Sigmoid colon (tissue), 7 donors: ENCODE measurements around the gene EPX. TPM values are rescaled to one million over a fixed set of nuclear protein-coding genes. Genes with fewer than 3 reads are reported as not detected.

Experiments
- DNase-seq: peaks from one replicate; pipeline ENCODE4 v3.0.0-alpha.2; 2019
- H3K27ac ChIP-seq, 4 donors: fragments of 200-600 bp; sonication (generic); one replicate each; pipeline ENCODE4 v1.5.1; 2016 to 2019; ENCODE audit warnings: mild to moderate bottlenecking in 1 of 4
- H3K27me3 ChIP-seq, 3 donors: fragments of 200-600 bp; sonication (generic); one replicate each; pipeline ENCODE4 v1.5.1; 2019; ENCODE audit warnings: mild to moderate bottlenecking in 1 of 3
- H3K36me3 ChIP-seq, 4 donors: fragments of 200-600 bp; sonication (generic); one replicate each; pipeline ENCODE4 v1.5.1; 2016 to 2019
- H3K4me1 ChIP-seq, 4 donors: fragments of 200-600 bp; sonication (generic); one replicate each; pipeline ENCODE4 v1.5.1; 2017 to 2019
- H3K4me3 ChIP-seq, 4 donors: fragments of 200-600 bp; sonication (generic); one replicate each; pipeline ENCODE4 v1.5.1; 2017 to 2019; ENCODE audit warnings: mild to moderate bottlenecking in 2 of 4, moderate library complexity in 1 of 4
- H3K9me3 ChIP-seq, 4 donors: fragments of 200-600 bp in 3 of 4; sonication (generic) in 3 of 4; one replicate each; pipeline versions ENCODE4 v1.5.1 to v1.6.1; 2013 to 2019
- CTCF ChIP-seq, 4 experiments: fragments of 450-650 bp in 3 of 4; fragments of 200-600 bp in 1 of 4; IDR thresholded peaks; one replicate each; pipeline ENCODE4 v1.5.1; 2016 to 2019; ENCODE audit warnings: antibody characterized with exemption in 4 of 4, mild to moderate bottlenecking in 3 of 4, moderate library complexity in 2 of 4
- EP300 ChIP-seq, 4 donors: sonication (generic); formaldehyde crosslinking; IDR thresholded peaks; one replicate each; pipeline ENCODE4 v1.6.1; 2017; ENCODE audit warnings: antibody characterized with exemption in 4 of 4
- POLR2A ChIP-seq, 2 donors: fragments of 450-650 bp; IDR thresholded peaks; one replicate each; pipeline ENCODE4 v1.6.1; 2016; ENCODE audit warnings: antibody characterized with exemption in 2 of 2, mild to moderate bottlenecking in 2 of 2, moderate library complexity in 2 of 2
- POLR2AphosphoS5 ChIP-seq, 4 donors: sonication (generic); formaldehyde crosslinking; IDR thresholded peaks; one replicate each; pipeline ENCODE4 v1.6.1; 2017; ENCODE audit warnings: antibody characterized with exemption in 4 of 4
- WGBS, 2 donors: extraction: QIAGEN DNeasy Blood & Tissue Kit; methylation state at CpG; one replicate each; pipeline ENCODE4 v1.1.7; 2013; 5-methylcytosine and 5-hydroxymethylcytosine counted together
- intact Hi-C: fragments of 100-400 bp; cut with DNase I; formaldehyde crosslinking; loops from one replicate; pipeline ENCODE4 v1.15.1; 2023
- polyA plus RNA-seq, 3 donors: library from polyadenylated mRNA; stranded (reverse); fragments of 200-250 nt; gene quantifications; one replicate each; pipeline ENCODE4 v1.2.3, GENCODE V29; 2013
- total RNA-seq, 4 donors: library from RNA; depleted of rRNA; stranded (reverse); fragments of >200 nt; gene quantifications; one replicate each; pipeline ENCODE4 v1.1.0, GENCODE V29; 2016
- donor health status: healthy with polysubstance abuse.
- donor health status: Bipolar disorder and iron deficiency.
- donor health status: healthy.

The EPX gene
- total and polyA plus RNA-seq, 7 donors: 0.03 TPM; not detected in 6

GRCh38 chr17:58187675-58188074 is 4.9 kb upstream of the EPX start:
- no peak overlapping the region for H3K4me3 ChIP-seq
- H3K4me1 ChIP-seq: no peaks in the 10 kb centered on the region
- peaks cover 0 to 36% (median 13%) of the 10 kb centered on the region in 3 donors for H3K27me3 ChIP-seq
- no peaks in the 10 kb centered on the region for H3K9me3 ChIP-seq
- TF ChIP-seq CTCF (IDR thresholded peaks at IDR 0.05): no peak
- TF ChIP-seq EP300 (IDR thresholded peaks at IDR 0.05): no peak
- TF ChIP-seq POLR2A (IDR thresholded peaks at IDR 0.05): no peak
- no peak for TF ChIP-seq POLR2AphosphoS5 (IDR thresholded peaks at IDR 0.05)
- DNase-seq: no peak
- intact Hi-C loops: no loop called here
- no peaks in the 10 kb centered on the region for H3K36me3 ChIP-seq
- 16 to 51% methylated on average over 7 of the region's 7 CpGs for WGBS, 2 donors
- H3K27ac ChIP-seq: no peak overlapping the region

- Histone ChIP-seq H3K4me3 (no peak overlapping the region), H3K9me3 (no peaks in the 10 kb centered on the region), H3K36me3 (no peaks in the 10 kb centered on the region), H3K27ac (no peak overlapping the region), H3K27me3 (peaks cover 0 to 40% (median 13%) of the 10 kb centered on the region in 3 donors), H3K4me1 (no peaks in the 10 kb centered on the region)
- 59 to 69% methylated on average over 11 of the region's 11 CpGs for WGBS, 2 donors
- intact Hi-C loops: no loop called here
- no peak for TF ChIP-seq CTCF (IDR thresholded peaks at IDR 0.05)
- TF ChIP-seq POLR2A (IDR thresholded peaks at IDR 0.05): no peak
- TF ChIP-seq EP300 (IDR thresholded peaks at IDR 0.05): no peak
- TF ChIP-seq POLR2AphosphoS5 (IDR thresholded peaks at IDR 0.05): no peak
- DNase-seq: no peak
Observed at GRCh38 chr17:58189436-58190146, 2.9 kb upstream of the EPX start.

GRCh38 chr17:58191241-58191896 is 1.2 kb upstream of the EPX start:
- Histone ChIP-seq H3K4me1 (no peaks in the 10 kb centered on the region), H3K36me3 (no peaks in the 10 kb centered on the region), H3K27ac (no peak overlapping the region), H3K9me3 (no peaks in the 10 kb centered on the region), H3K4me3 (no peak overlapping the region), H3K27me3 (peaks cover 0 to 40% (median 13%) of the 10 kb centered on the region in 3 donors)
- intact Hi-C loops: no loop called here
- 34 to 48% methylated on average over 14 of the region's 14 CpGs for WGBS, 2 donors
- peak; percentile 44 for DNase-seq
- no peak for TF ChIP-seq CTCF (IDR thresholded peaks at IDR 0.05)
- no peak for TF ChIP-seq EP300 (IDR thresholded peaks at IDR 0.05)
- TF ChIP-seq POLR2AphosphoS5 (IDR thresholded peaks at IDR 0.05): no peak
- no peak for TF ChIP-seq POLR2A (IDR thresholded peaks at IDR 0.05)

- no peaks in the 10 kb centered on the region for H3K36me3 ChIP-seq
- no peak for TF ChIP-seq POLR2A (IDR thresholded peaks at IDR 0.05)
- TF ChIP-seq CTCF (IDR thresholded peaks at IDR 0.05): no peak
- no peak for TF ChIP-seq POLR2AphosphoS5 (IDR thresholded peaks at IDR 0.05)
- TF ChIP-seq EP300 (IDR thresholded peaks at IDR 0.05): no peak
- DNase-seq: no peak
- H3K27ac ChIP-seq: no peak overlapping the region
- H3K4me1 ChIP-seq: no peaks in the 10 kb centered on the region
- no peaks in the 10 kb centered on the region for H3K9me3 ChIP-seq
- intact Hi-C loops: no loop called here
- peaks cover 0 to 37% (median 13%) of the 10 kb centered on the region in 3 donors for H3K27me3 ChIP-seq
- 82% methylated on average over 18 of the region's 18 CpGs for WGBS, 2 donors
- no peak overlapping the region for H3K4me3 ChIP-seq
Observed at GRCh38 chr17:58193641-58194255, 1.2 kb downstream of the EPX start.
